Liver (tissue), 3 donors: Measurements from ENCODE around the gene MOK.

ENCODE experiments used
- ATF3 ChIP-seq: IDR thresholded peaks from 2 replicates; pipeline ENCODE4 v1.6.1; 2016; ENCODE audit warnings: antibody characterized with exemption
- CTCF ChIP-seq: fragments of 150-350 bp; IDR thresholded peaks from 2 replicates; pipeline ENCODE4 v1.5.1; 2017; ENCODE audit warnings: improper control_type of control experiment, low read depth, low read length; ENCODE audit not compliant: missing input control
- EGR1 ChIP-seq, 2 donors: IDR thresholded peaks; 2 replicates each; pipeline ENCODE4 v1.6.1; 2016 to 2018; ENCODE audit warnings: antibody characterized with exemption in 2 of 2, low read depth in 2 of 2
- FOXA1 ChIP-seq: IDR thresholded peaks from 2 replicates; pipeline ENCODE4 v1.6.1; 2016; ENCODE audit warnings: antibody characterized with exemption
- GABPA ChIP-seq, 2 donors: IDR thresholded peaks in 1 of 2; conservative IDR thresholded peaks in 1 of 2; 2 replicates each; pipeline ENCODE4 v1.6.1; 2016; ENCODE audit warnings: antibody characterized with exemption in 2 of 2, mild to moderate bottlenecking in 1 of 2, moderate library complexity in 1 of 2
- HNF4G ChIP-seq: IDR thresholded peaks from 2 replicates; pipeline ENCODE4 v1.6.1; 2016; ENCODE audit warnings: antibody characterized with exemption
- MAX ChIP-seq: IDR thresholded peaks from 2 replicates; pipeline ENCODE4 v1.6.1; 2016; ENCODE audit warnings: antibody characterized with exemption
- NR2F2 ChIP-seq: IDR thresholded peaks from 2 replicates; pipeline ENCODE4 v1.6.1; 2016; ENCODE audit warnings: antibody characterized with exemption
- REST ChIP-seq: IDR thresholded peaks from 2 replicates; pipeline ENCODE4 v1.6.1; 2016; ENCODE audit warnings: antibody characterized with exemption, mild to moderate bottlenecking
- YY1 ChIP-seq: IDR thresholded peaks from 2 replicates; pipeline ENCODE4 v1.6.1; 2016; ENCODE audit warnings: antibody characterized with exemption, mild to moderate bottlenecking
- ZBTB33 ChIP-seq: IDR thresholded peaks from 2 replicates; pipeline ENCODE4 v1.6.1; 2016; ENCODE audit warnings: antibody characterized with exemption
- donor health status: healthy.
- donor health status: healthy.

- no peak for TF ChIP-seq HNF4G
- no peak for TF ChIP-seq FOXA1
- TF ChIP-seq CTCF, result no peak
- TF ChIP-seq EGR1 (IDR thresholded peaks at IDR 0.05; ENCODE audit: low read depth in 2 of 2), result no peak
- no peak for TF ChIP-seq MAX
- TF ChIP-seq GABPA (IDR thresholded peaks at IDR 0.05 in 1 of 2, conservative IDR thresholded peaks at IDR 0.05 in 1 of 2), result no peak
- no peak for TF ChIP-seq REST
- no peak for TF ChIP-seq ATF3
- TF ChIP-seq NR2F2, result no peak
- TF ChIP-seq YY1, result no peak
- no peak for TF ChIP-seq ZBTB33
These were observed 75.2 kb downstream of the MOK start for GRCh38 chr14:102229739-102230092.
